ENCODE results near the gene PHAX.

DNA sequence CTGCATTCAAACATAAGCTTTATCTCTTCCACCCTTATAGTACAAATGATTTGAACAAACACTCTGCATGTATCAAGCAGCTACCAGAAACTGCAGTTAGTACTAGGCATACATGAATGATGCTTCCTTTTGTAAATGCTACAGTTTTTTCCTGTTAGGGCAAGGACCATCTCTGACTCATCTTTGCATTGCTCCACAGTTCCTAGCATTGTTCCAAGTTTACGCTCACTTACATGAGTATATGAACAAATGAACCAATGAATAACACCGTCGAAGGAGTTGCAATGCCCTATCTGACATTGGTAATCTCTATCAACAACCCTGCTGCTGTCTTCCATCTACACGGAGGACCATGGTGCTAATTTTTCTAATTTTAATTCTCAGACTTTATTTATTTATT, 3.6 kb upstream of the PHAX start:
- no peak for TF ChIP-seq POLR2A (IDR thresholded peaks at IDR 0.05)
- TF ChIP-seq, protein P1, sequence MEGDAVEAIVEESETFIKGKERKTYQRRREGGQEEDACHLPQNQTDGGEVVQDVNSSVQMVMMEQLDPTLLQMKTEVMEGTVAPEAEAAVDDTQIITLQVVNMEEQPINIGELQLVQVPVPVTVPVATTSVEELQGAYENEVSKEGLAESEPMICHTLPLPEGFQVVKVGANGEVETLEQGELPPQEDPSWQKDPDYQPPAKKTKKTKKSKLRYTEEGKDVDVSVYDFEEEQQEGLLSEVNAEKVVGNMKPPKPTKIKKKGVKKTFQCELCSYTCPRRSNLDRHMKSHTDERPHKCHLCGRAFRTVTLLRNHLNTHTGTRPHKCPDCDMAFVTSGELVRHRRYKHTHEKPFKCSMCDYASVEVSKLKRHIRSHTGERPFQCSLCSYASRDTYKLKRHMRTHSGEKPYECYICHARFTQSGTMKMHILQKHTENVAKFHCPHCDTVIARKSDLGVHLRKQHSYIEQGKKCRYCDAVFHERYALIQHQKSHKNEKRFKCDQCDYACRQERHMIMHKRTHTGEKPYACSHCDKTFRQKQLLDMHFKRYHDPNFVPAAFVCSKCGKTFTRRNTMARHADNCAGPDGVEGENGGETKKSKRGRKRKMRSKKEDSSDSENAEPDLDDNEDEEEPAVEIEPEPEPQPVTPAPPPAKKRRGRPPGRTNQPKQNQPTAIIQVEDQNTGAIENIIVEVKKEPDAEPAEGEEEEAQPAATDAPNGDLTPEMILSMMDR (IDR thresholded peaks at IDR 0.05), result no peak
- TF ChIP-seq EP300 (IDR thresholded peaks at IDR 0.05), result no peak

Measured in gastroesophageal sphincter (tissue), 3 donors.